Stimulated activated CD4-positive, alpha-beta T cell treated with anti-CD3 and anti-CD28 coated beads, TNF-alpha, amount 100 ng/mL, for 4 hours (primary cell): ENCODE measurements around the gene FANCM.
"Not testable (repeated sequence)": the region's sequence is repeated elsewhere in the genome, so short reads cannot be mapped to it uniquely, and the experiment has no call there.

Source experiments
- DNase-seq, 3 experiments: peaks; one replicate each; pipeline ENCODE4 v3.0.0-alpha.2; 2020; ENCODE audit warnings: low read depth in 3 of 3

FANCM gene

GRCh38 chr14:45140661-45141187 lies 5.0 kb downstream of the FANCM start:
- no peak for DNase-seq

DNA sequence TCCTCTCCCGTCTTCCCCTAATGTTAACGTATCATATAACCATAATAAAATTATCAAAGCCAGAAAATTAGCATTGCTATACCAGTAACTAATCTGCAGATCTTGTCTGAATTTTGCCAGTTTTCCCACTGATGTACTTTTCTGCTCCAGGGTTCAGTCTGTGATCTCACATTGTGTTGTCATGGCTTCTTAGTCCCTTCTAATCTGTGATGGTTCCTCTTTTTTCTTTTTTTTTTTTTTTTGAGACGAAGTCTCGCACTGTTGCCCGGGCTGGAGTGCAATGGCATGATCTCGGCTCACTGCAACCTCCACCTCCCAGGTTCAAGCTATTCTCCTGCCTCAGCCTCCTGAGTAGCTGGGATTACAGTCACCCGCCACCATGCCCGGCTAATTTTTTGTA lies 6.4 kb downstream of the FANCM start:
- not testable (repeated sequence) for DNase-seq

DNA sequence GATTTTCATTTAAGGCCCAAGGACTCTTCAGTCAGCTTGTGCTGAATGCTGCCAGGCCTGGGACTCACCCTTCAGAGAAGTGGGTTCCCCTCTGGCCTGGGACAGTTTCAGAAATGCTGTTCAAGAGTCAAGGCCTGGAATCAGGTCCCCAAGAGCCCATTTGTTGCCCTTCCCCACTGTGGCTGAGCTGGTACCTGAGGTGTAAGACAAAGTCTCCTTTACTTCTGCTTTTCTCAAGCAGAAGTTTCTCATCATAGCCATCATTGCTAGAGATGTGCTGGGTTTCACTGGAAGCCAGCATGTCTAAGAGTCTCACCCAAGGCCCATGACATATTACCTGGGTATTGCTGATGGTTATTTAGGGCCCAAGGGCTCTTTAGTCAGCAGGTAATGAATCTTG lies 8.9 kb downstream of the FANCM start:
- DNase-seq: no peak

DNA sequence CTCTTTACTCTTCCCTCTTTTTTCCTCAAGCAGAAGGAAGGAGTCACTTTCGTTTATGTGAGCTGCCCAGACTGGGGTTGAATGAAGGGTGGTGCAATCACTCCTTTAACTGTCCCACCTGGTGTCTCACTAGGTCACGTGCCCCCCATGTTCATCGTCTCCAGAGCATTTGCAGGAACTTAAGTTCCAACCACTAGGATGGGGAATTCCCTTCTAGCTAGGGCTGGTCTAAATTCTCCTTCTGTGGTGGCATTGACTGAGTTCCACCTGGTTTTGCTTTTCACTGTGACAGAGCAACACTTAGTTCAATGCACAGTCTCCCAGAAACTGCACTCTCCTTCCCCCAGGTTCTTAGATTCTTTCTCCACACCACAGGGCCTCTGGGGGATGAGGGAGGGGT lies 9.5 kb downstream of the FANCM start:
- no peak for DNase-seq

DNA sequence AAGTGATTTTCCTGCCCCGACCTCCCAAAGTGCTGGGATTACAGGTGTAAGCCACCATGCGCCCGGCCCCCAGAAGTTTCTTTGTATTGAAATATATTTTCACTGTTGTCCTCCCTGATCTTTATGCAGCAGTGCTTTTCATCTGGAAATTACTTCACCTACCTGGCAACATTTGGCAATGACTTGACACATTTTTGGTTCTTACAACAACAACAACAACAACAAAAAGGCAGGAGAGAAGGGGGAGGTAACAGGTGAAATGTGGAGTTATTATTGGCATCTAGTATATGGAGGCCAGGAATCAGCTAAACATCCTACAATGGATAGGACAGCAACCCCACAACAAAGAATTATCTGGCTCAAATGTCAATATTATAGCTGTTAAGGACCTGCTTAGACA lies 13.9 kb downstream of the FANCM start:
- no peak for DNase-seq

DNA sequence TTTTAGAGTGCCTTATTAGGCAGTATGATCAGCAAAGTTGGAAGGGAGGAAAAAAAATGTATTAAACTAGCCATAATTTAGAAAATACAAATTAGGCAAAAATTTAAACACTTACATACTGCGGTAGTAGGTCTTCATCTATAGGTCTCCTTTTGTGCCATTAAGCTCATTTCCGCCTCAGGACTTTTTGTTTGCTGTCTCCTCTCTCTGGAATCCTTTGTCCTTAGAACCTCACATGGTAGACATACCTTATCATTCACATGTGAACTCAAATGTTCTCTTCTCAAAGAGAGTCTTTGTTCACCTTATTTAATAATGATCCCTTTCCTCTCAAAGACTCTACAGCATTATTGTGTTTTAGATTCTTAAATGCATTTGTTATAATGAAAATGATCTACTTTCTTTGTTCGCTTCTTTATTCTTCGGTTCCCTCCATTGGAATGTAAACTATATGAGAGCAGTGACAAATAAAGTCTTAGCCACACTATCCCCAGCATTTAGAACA lies 14.7 kb downstream of the FANCM start:
- no peak for DNase-seq

GRCh38 chr14:45156067-45156466 lies 20.3 kb downstream of the FANCM start:
- no peak for DNase-seq

DNA sequence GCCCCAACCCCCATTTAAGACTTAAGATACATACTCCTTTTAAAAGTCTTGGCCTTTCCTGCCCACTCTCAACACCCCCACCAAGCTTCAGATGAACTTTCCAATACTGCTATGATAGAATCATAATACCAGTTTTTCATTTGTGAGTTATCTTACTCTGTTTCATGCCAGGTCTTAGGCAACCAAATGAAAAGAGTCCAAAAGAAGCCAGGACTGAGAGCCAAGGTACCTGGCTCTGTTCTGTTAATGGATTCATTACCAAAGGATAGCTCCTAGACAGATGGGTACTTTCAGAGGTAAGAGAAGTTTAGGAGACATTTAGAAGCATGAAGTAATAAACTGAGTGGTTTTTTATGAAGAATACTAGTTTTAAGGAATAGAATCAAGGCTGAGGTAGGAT lies 34.2 kb downstream of the FANCM start:
- no peak for DNase-seq

DNA sequence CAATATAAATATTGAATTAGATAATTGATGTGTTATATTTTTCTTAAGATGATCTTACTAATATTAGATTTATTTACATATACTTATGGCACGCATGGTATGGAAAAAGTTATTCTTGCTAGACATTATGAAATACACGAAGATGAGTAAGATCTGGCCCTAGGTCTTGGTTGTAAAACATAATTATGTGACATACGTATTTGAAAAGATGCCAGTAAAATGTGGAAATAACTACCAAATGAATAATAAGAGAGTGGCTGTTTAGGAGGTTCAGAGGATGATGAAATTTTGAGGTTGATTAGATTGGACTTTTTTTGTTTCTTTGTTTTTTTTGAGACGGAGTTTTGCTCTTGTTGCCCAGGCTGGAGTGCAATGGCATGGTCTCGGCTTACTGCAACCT lies 41.3 kb downstream of the FANCM start:
- DNase-seq: no peak

DNA sequence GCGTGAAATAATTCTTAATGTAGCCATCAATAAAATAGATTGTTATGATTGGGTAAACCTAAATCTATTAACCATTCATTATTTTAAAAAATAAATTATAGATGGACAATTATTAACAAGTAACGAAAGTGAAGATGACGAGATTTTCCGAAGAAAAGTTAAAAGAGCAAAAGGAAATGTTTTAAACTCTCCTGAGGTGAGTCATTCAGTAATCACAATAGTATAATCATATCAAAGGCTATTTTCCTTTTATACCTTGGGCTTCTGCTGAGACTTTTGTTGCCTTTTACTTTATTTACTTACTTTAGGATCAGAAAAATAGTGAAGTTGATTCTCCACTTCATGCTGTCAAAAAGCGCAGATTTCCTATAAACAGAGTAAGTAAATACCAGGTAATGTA lies 45.6 kb downstream of the FANCM start:
- DNase-seq: no peak

DNA sequence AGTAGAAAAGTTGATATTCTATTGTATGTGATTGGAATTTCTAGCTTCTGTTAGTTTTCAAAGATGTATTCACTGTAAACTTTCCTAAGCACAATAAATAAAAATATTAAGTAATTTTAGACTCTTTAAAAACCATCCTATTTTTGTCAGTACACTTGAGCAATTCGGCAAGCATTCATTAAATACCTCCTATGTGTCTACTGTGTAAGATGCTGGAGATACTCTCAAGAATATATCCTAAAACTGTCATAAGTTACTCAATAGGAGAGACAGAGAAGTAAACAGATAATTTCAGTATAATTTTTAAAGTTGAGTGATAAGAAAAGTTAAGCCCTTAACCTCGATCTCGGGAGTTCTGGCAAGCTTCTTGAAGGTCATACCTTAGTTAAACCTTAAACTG lies 46.1 kb downstream of the FANCM start:
- no peak for DNase-seq

GRCh38 chr14:45185100-45185814 lies 49.5 kb downstream of the FANCM start:
- no peak for DNase-seq

DNA sequence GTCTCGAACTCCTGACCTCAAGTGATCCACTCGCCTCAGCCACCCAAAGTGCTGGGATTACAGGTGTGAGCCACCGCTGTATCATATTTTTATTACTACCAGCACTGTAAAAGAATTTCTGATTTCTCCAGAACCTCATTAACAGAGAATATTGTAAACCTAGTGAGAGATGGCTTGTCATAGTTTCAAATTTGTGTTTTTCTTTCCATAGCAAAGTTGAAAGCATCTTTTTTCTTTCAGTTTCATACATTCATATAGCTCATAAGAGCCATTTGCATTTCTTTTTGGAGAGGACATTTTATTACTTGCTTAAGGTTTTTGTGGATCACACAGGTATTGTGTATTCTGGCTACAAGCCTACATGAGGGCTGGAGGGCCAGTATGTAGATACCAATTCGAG lies 59.2 kb downstream of the FANCM start:
- DNase-seq: no peak

- no peak for DNase-seq
These were observed 62.8 kb downstream of the FANCM start for GRCh38 chr14:45198551-45198950.

GRCh38 chr14:45199230-45199629 lies 63.5 kb downstream of the FANCM start:
- DNase-seq: no peak

GRCh38 chr14:45201905-45202304 lies 66.2 kb downstream of the FANCM start:
- DNase-seq: no peak

GRCh38 chr14:45204241-45204640 lies 68.5 kb downstream of the FANCM start:
- DNase-seq: no peak

- no peak for DNase-seq
These were observed 74.4 kb downstream of the FANCM start for GRCh38 chr14:45210159-45210558.

DNA sequence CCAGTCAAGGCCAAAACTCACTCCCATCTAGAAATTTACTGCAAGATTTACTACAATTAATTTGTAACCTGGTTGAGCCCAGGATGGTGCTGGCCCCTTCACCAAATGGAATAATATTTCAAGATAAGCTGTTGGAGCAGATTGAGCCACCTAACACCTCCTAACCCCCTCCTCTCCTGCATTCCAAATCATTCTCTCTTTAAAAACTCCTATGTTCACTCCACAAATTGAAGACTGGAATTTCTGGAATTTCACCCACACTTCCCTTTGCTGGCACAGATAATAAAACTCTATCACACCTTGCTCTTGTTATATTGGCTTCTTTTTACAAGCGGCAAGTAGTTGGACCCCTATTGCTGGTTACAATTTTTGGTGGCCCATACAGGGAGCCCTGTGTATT lies 75.6 kb downstream of the FANCM start:
- DNase-seq: no peak

DNA sequence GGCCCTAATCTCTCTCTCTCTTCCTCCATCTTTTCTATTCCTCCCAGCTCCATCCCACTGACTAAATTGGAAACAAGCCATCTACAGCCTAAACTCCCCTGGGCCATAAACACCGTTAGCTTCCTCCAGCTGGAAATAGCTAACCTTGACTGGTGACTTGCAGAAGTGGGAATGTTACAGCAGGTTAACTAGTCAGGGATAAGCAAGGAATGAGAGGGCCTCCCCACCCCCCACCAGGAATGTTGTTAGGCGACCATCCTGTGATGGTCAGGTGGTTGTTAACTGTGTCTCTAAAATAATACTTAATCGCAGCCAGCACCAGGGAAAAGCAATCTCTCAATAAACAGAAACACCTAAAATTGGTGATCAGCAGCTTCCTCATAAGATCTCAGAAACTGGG lies 76.5 kb downstream of the FANCM start:
- no peak for DNase-seq

- DNase-seq: not testable (repeated sequence)
These were observed 78.0 kb downstream of the FANCM start for GRCh38 chr14:45213716-45214115.

GRCh38 chr14:45214341-45214740 lies 78.6 kb downstream of the FANCM start:
- DNase-seq: not testable (repeated sequence)

GRCh38 chr14:45222485-45223262 lies 86.9 kb downstream of the FANCM start:
- no peak for DNase-seq
